AG04450 (cell line): Measurements from ENCODE around the gene ZNF804B. TPM values are rescaled to one million over a fixed set of nuclear protein-coding genes. Genes with fewer than 3 reads are reported as not detected.

ENCODE experiments used
- CTCF ChIA-PET: fragments of 300-600, 350-600 bp; formaldehyde crosslinking; extraction: SDS; loops from one replicate; lab custom pipeline; 2022; ENCODE audit warnings: antibody characterized with exemption, inconsistent platforms; lab: Charles Lee
- POLR2A ChIA-PET: fragments of 350-600 bp; formaldehyde crosslinking; extraction: SDS; loops from one replicate; lab custom pipeline; 2021; ENCODE audit warnings: antibody characterized with exemption, inconsistent platforms; lab: Yijun Ruan, JAX
- DNase-seq: peaks from one replicate; pipeline ENCODE4 v3.0.0-alpha.2; 2011; ENCODE audit warnings: low read depth, low spot score
- H3K27ac ChIP-seq: one replicate; pipeline ENCODE4 v1.5.1; 2012; ENCODE audit warnings: low read depth, low read length, control low read depth
- H3K27me3 ChIP-seq: one replicate; pipeline ENCODE4 v1.6.0; 2012; ENCODE audit warnings: low read length; ENCODE audit not compliant: control insufficient read depth, insufficient read depth
- H3K4me3 ChIP-seq: 2 replicates; pipeline ENCODE4 v1.5.1; 2011; ENCODE audit warnings: mild to moderate bottlenecking, low read depth, low read length, control low read depth
- H3K9me3 ChIP-seq: 2 replicates; pipeline ENCODE4 v1.5.1; 2012; ENCODE audit warnings: low read length; ENCODE audit not compliant: control insufficient read depth, insufficient read depth
- polyA plus RNA-seq: library from polyadenylated mRNA; depleted of rRNA; stranded (reverse); fragments of >200 nt; gene quantifications from 2 replicates; pipeline ENCODE4 v1.2.3, GENCODE V29; 2011
- TF ChIP-seq, protein P1 (sequence below): IDR thresholded peaks from 2 replicates; pipeline ENCODE4 v1.5.1; 2011; ENCODE audit warnings: low read depth, low read length, control low read depth, inconsistent platforms

The ZNF804B gene
- polyA plus RNA-seq, 1 experiment, result not detected

GRCh38 chr7:88942815-88943501 lies 183.5 kb downstream of the ZNF804B start:
- ChIA-PET POLR2A (no interaction called here), CTCF (no interaction called here)
- Histone ChIP-seq H3K9me3 (peaks cover under 1% of the 10 kb centered on the region; the same call in 1 of the 2 replicates), H3K4me3 (no peak overlapping the region), H3K27me3 (no peaks in the 10 kb centered on the region), H3K27ac (no peak overlapping the region)
- TF ChIP-seq, protein P1, sequence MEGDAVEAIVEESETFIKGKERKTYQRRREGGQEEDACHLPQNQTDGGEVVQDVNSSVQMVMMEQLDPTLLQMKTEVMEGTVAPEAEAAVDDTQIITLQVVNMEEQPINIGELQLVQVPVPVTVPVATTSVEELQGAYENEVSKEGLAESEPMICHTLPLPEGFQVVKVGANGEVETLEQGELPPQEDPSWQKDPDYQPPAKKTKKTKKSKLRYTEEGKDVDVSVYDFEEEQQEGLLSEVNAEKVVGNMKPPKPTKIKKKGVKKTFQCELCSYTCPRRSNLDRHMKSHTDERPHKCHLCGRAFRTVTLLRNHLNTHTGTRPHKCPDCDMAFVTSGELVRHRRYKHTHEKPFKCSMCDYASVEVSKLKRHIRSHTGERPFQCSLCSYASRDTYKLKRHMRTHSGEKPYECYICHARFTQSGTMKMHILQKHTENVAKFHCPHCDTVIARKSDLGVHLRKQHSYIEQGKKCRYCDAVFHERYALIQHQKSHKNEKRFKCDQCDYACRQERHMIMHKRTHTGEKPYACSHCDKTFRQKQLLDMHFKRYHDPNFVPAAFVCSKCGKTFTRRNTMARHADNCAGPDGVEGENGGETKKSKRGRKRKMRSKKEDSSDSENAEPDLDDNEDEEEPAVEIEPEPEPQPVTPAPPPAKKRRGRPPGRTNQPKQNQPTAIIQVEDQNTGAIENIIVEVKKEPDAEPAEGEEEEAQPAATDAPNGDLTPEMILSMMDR, result no peak
- DNase-seq, result no peak

DNA sequence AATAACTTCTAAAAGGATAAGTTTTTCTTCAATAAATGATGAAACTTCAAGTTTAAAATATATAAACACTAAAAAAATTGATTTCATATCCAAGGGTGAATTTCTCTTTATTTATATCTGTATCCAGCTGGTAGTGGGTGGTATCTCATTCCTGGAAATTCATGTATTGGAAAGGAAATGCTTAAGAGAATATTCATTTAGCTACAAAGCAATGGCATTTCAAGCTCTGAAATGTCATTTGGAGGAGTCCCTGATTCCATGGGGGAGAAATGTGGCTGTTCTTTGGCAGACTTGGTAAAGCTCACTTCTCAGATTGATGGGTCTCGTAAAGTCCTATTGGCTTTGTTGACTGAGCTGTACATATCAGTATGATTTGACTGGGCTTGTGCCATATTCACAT lies 192.3 kb downstream of the ZNF804B start:
- DNase-seq, result no peak
- ChIA-PET CTCF (no interaction called here), POLR2A (no interaction called here)
- no peak overlapping the region for H3K27ac ChIP-seq
- TF ChIP-seq, protein P1, result no peak
- H3K4me3 ChIP-seq, result no peak overlapping the region
- H3K9me3 ChIP-seq, result peaks cover 3% of the 10 kb centered on the region; the same call in 1 of the 2 replicates
- H3K27me3 ChIP-seq, result no peaks in the 10 kb centered on the region

DNA sequence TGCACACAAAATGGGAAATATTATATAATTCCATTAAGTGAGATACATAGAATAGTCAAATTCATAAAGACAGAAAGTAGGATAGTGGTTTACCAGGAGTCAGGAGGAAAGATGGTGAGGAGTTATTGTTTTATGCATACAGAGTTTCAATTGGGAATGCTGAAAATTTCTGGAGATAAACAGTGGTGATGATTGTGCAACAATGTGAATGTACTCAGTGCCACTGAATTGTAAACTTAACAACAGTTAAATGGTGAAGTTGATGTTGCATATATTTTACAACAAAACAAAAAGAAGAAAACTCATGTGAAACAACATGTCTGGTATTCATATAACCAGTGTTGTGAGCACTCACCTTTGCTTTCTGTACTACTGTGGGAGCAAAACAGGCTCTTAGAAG lies 204.9 kb downstream of the ZNF804B start:
- H3K4me3 ChIP-seq, result no peak overlapping the region
- TF ChIP-seq, protein P1, result no peak
- no peak for DNase-seq
- H3K27me3 ChIP-seq, result no peaks in the 10 kb centered on the region
- ChIA-PET CTCF (no interaction called here), POLR2A (no interaction called here)
- peaks cover 3% of the 10 kb centered on the region; the same call in 1 of the 2 replicates for H3K9me3 ChIP-seq
- H3K27ac ChIP-seq, result no peak overlapping the region

GRCh38 chr7:88965371-88965770 lies 205.9 kb downstream of the ZNF804B start:
- H3K27ac ChIP-seq, result no peak overlapping the region
- peaks cover 3% of the 10 kb centered on the region; the same call in 1 of the 2 replicates for H3K9me3 ChIP-seq
- POLR2A ChIA-PET, result no interaction called here
- no peak for DNase-seq
- TF ChIP-seq, protein P1, result no peak
- H3K4me3 ChIP-seq, result no peak overlapping the region
- CTCF ChIA-PET, result no interaction called here
- no peaks in the 10 kb centered on the region for H3K27me3 ChIP-seq

- ChIA-PET POLR2A (no interaction called here), CTCF (no interaction called here)
- H3K4me3 ChIP-seq, result no peak overlapping the region
- no peak for DNase-seq
- TF ChIP-seq, protein P1, result no peak
- H3K9me3 ChIP-seq, result peaks cover 3% of the 10 kb centered on the region; the same call in 1 of the 2 replicates
- no peak overlapping the region for H3K27ac ChIP-seq
- H3K27me3 ChIP-seq, result no peaks in the 10 kb centered on the region
These were observed 207.9 kb downstream of the ZNF804B start for GRCh38 chr7:88967432-88967831.
